IMR-90 (cell line): ENCODE results near the gene HRH3. TPM values are rescaled to one million over a fixed set of nuclear protein-coding genes. Genes with fewer than 3 reads are reported as not detected.

Source experiments
- ATAC-seq: fragments of 200-7000 bp; cut with Tn5 transposase; 2 replicates; pipeline ENCODE4 v1.9.1; 2020; ENCODE audit warnings: low read depth, mild to moderate bottlenecking, moderate library complexity
- BruUV-seq: library from RNA; stranded (reverse); fragments of 400-500 nt; replicated peaks from 2 replicates; lab custom pipeline; 2021; lab: Mats Ljungman, UMichigan
- CTCF ChIA-PET: fragments of 300-600 bp; formaldehyde crosslinking; extraction: SDS; loops from one replicate; lab custom pipeline; 2021; ENCODE audit warnings: antibody characterized with exemption; lab: Yijun Ruan, JAX
- POLR2A ChIA-PET: fragments of 300-600 bp; sonication (Branson Sonifier 250); formaldehyde crosslinking; loops from one replicate; lab custom pipeline; 2022; ENCODE audit warnings: antibody characterized with exemption; ENCODE audit not compliant: unreplicated experiment; lab: Charles Lee
- DNase-seq: peaks from one replicate; pipeline ENCODE4 v3.0.0; 2013
- H2AFZ ChIP-seq: replicated peaks from 2 replicates; pipeline ENCODE3; 2013; ENCODE audit warnings: low read length, mild to moderate bottlenecking; ENCODE audit not compliant: poor library complexity
- H2AK5ac ChIP-seq: 2 replicates; pipeline ENCODE4 v1.6.1; 2013; ENCODE audit warnings: low read depth, low read length, inconsistent platforms
- H2AK9ac ChIP-seq: replicated peaks from 2 replicates; pipeline ENCODE3; 2013; ENCODE audit warnings: mild to moderate bottlenecking, low read depth, low read length, moderate library complexity; ENCODE audit not compliant: poor library complexity
- H2BK120ac ChIP-seq: 2 replicates; pipeline ENCODE4 v1.6.1; 2013; ENCODE audit warnings: low read depth, low read length, inconsistent platforms
- H2BK15ac ChIP-seq: 3 replicates; pipeline ENCODE4 v1.6.1; 2013; ENCODE audit warnings: low read depth, low read length, inconsistent platforms
- H2BK20ac ChIP-seq: 2 replicates; pipeline ENCODE4 v1.6.1; 2013; ENCODE audit warnings: low read depth, mild to moderate bottlenecking, inconsistent platforms, low read length, moderate library complexity
- H2BK5ac ChIP-seq: 2 replicates; pipeline ENCODE4 v1.6.1; 2013; ENCODE audit warnings: mild to moderate bottlenecking, low read depth, low read length, inconsistent platforms; ENCODE audit not compliant: poor library complexity, severe bottlenecking
- H3K14ac ChIP-seq: replicated peaks from 2 replicates; pipeline ENCODE4 v1.6.1; 2013; ENCODE audit warnings: low read depth, low read length, inconsistent platforms
- H3K18ac ChIP-seq: 2 replicates; pipeline ENCODE4 v1.6.1; 2013; ENCODE audit warnings: low read depth, low read length, control low read depth
- H3K23ac ChIP-seq: 2 replicates; pipeline ENCODE4 v1.6.1; 2013; ENCODE audit warnings: low read depth, low read length, inconsistent platforms
- H3K27ac ChIP-seq: 2 replicates; pipeline ENCODE4 v1.5.1; 2013; ENCODE audit warnings: mild to moderate bottlenecking, control low read depth, low read length; ENCODE audit not compliant: insufficient read depth
- H3K27me3 ChIP-seq: 2 replicates; pipeline ENCODE4 v1.6.1; 2013; ENCODE audit warnings: low read length; ENCODE audit not compliant: control insufficient read depth, insufficient read depth
- H3K36me3 ChIP-seq: 2 replicates; pipeline ENCODE4 v1.6.1; 2013; ENCODE audit warnings: low read length, mixed read lengths; ENCODE audit not compliant: control insufficient read depth, insufficient read depth
- H3K4ac ChIP-seq: 2 replicates; pipeline ENCODE4 v1.6.1; 2013; ENCODE audit warnings: low read depth, low read length, inconsistent platforms
- H3K4me1 ChIP-seq: 2 replicates; pipeline ENCODE4 v1.6.1; 2013; ENCODE audit warnings: low read length, mixed read lengths; ENCODE audit not compliant: control insufficient read depth, insufficient read depth
- H3K4me2 ChIP-seq: 2 replicates; pipeline ENCODE4 v1.6.1; 2013; ENCODE audit warnings: low read depth, mild to moderate bottlenecking, control low read depth, low read length, moderate library complexity
- H3K4me3 ChIP-seq: 2 replicates; pipeline ENCODE4 v1.5.1; 2013; ENCODE audit warnings: low read depth, mild to moderate bottlenecking, control low read depth, low read length, moderate library complexity; ENCODE audit not compliant: insufficient read depth
- H3K56ac ChIP-seq: 2 replicates; pipeline ENCODE4 v1.6.1; 2013; ENCODE audit warnings: low read length, inconsistent platforms; ENCODE audit not compliant: insufficient read depth; ENCODE audit errors: extremely low read depth
- H3K79me1 ChIP-seq, 2 experiments: 2 replicates each; pipeline ENCODE4 v1.6.1; 2013; ENCODE audit warnings: low read length in 2 of 2, inconsistent platforms in 1 of 2, low read depth in 1 of 2
- H3K9ac ChIP-seq: 2 replicates; pipeline ENCODE4 v1.6.1; 2013; ENCODE audit warnings: low read depth, low read length, control low read depth
- H3K9me1 ChIP-seq: 2 replicates; pipeline ENCODE4 v1.6.1; 2013; ENCODE audit warnings: low read length, inconsistent platforms; ENCODE audit not compliant: insufficient read depth
- H3K9me3 ChIP-seq: 2 replicates; pipeline ENCODE4 v1.6.1; 2013; ENCODE audit warnings: low read length; ENCODE audit not compliant: control insufficient read depth, insufficient read depth
- H4K20me1 ChIP-seq: 2 replicates; pipeline ENCODE4 v1.6.1; 2013; ENCODE audit warnings: low read length, inconsistent platforms; ENCODE audit not compliant: insufficient read depth
- H4K5ac ChIP-seq: 2 replicates; pipeline ENCODE4 v1.6.1; 2013; ENCODE audit warnings: mild to moderate bottlenecking, low read depth, low read length, control low read depth
- H4K8ac ChIP-seq, 2 experiments: 2 replicates each; pipeline ENCODE4 v1.6.1; 2013; ENCODE audit warnings: low read depth in 2 of 2, low read length in 2 of 2, control low read depth in 1 of 2, inconsistent platforms in 1 of 2
- H4K91ac ChIP-seq: 2 replicates; pipeline ENCODE4 v1.6.1; 2013; ENCODE audit warnings: low read depth, low read length, inconsistent platforms; ENCODE audit not compliant: insufficient read depth
- CHD1 ChIP-seq: IDR thresholded peaks from 2 replicates; pipeline ENCODE4 v1.6.1; 2012; ENCODE audit warnings: low read depth, low read length, improper control_type of control experiment
- ELK1 ChIP-seq: fragments of 150-350 bp; IDR thresholded peaks from 2 replicates; pipeline ENCODE4 v1.6.1; 2016; ENCODE audit warnings: low read depth, mild to moderate bottlenecking, low read length, moderate library complexity, borderline replicate concordance
- MXI1 ChIP-seq: IDR thresholded peaks from 2 replicates; pipeline ENCODE4 v1.6.1; 2012; ENCODE audit warnings: low read depth, mild to moderate bottlenecking, low read length, moderate library complexity, borderline replicate concordance
- NFE2L2 ChIP-seq: fragments of 150-350 bp; IDR thresholded peaks from 2 replicates; pipeline ENCODE4 v1.6.1; 2016; ENCODE audit warnings: low read depth, mild to moderate bottlenecking, low read length
- POLR2A ChIP-seq: IDR thresholded peaks from 2 replicates; pipeline ENCODE4 v1.6.1; 2012; ENCODE audit warnings: mild to moderate bottlenecking, low read depth, low read length
- RFX5 ChIP-seq: IDR thresholded peaks from 2 replicates; pipeline ENCODE4 v1.8.0; 2012; ENCODE audit warnings: low read depth, mild to moderate bottlenecking, low read length, moderate library complexity
- SMC3 ChIP-seq: fragments of 150-350 bp; IDR thresholded peaks from 2 replicates; pipeline ENCODE4 v1.6.1; 2016; ENCODE audit warnings: low read depth, mild to moderate bottlenecking, antibody characterized with exemption, low read length, moderate library complexity
- WGBS, 2 experiments: methylation state at CpG; one replicate each; pipeline versions ENCODE4 v1.1.5 to v1.1.7; 2013; ENCODE audit warnings: missing lambda C conversion rate in 2 of 2; ENCODE audit not compliant: insufficient read length in 1 of 2; ENCODE audit errors: extremely low coverage in 2 of 2; 5-methylcytosine and 5-hydroxymethylcytosine counted together
- dilution Hi-C: fragments of 300-500 bp; cut with HindIII; formaldehyde crosslinking; loops from one replicate; pipeline ENCODE4 v1.14.3; 2018; ENCODE audit warnings: low sequenced_read_pairs; ENCODE audit not compliant: unreplicated experiment
- in situ Hi-C: fragments of 300-500 bp; cut with MboI; formaldehyde crosslinking; loops from 3 replicates; pipeline ENCODE4 v1.14.3; 2019; ENCODE audit warnings: low sequenced_read_pairs, inconsistent platforms, mixed read lengths
- intact Hi-C: fragments of 100-400 bp; cut with micrococcal nuclease; formaldehyde crosslinking; loops from 2 replicates; pipeline ENCODE4 v1.10.0; 2022
- polyA plus RNA-seq, 3 experiments: library from polyadenylated mRNA; depleted of rRNA; stranded (reverse); fragments of >200 nt; gene quantifications; 2 replicates each; pipeline ENCODE4 v1.2.3, GENCODE V29; 2012; ENCODE audit warnings: low replicate concordance in 1 of 3
- total RNA-seq: library from RNA; depleted of rRNA; stranded (reverse); fragments of >200 nt; gene quantifications from 2 replicates; pipeline ENCODE4 v1.2.3, GENCODE V29; 2012

Gene HRH3
- total and polyA plus RNA-seq, 2 of the 4 experiments (the other 2 are of a cell fraction) = not detected

GRCh38 chr20:62178316-62179161 is 41.5 kb downstream of the HRH3 start:
- TF ChIP-seq SMC3 (no peak), CHD1 (no peak), ELK1 (no peak), RFX5 (no peak), MXI1 (no peak), NFE2L2 (no peak), POLR2A (no peak)
- no peak overlapping the region for H3K27ac ChIP-seq
- ChIA-PET POLR2A (no interaction called here), CTCF (no interaction called here)
- no peak overlapping the region for H2BK15ac ChIP-seq
- H4K8ac ChIP-seq = no peak overlapping the region
- no peak for DNase-seq
- no peak overlapping the region for H2AK5ac ChIP-seq
- peaks cover 27% of the 10 kb centered on the region for H3K36me3 ChIP-seq
- no peak overlapping the region for H2BK20ac ChIP-seq
- 0 out of 2 replicates have a peak, but pooled peaks cover 2% of the 10 kb centered on the region for H3K9me1 ChIP-seq
- BruUV-seq = no TSS peak
- H3K4me2 ChIP-seq = no peak overlapping the region
- no peaks in the 10 kb centered on the region for H3K27me3 ChIP-seq
- H4K91ac ChIP-seq = no peak overlapping the region
- WGBS, 2 experiments = 95% methylated on average over 10 of the region's 19 CpGs; no CpG with 5 or more reads in 1 of the 2 experiments
- dilution Hi-C loops = no loop called here
- intact Hi-C loops = no loop called here
- H2BK120ac ChIP-seq = no peak overlapping the region
- H3K9me3 ChIP-seq = no peaks in the 10 kb centered on the region
- no peak overlapping the region for H3K23ac ChIP-seq
- no peak for ATAC-seq
- no peak overlapping the region for H4K5ac ChIP-seq
- H3K14ac ChIP-seq = no peak overlapping the region
- H3K79me1 ChIP-seq = peaks cover 5 to 6% of the 10 kb centered on the region in 2 experiments
- no peak overlapping the region for H2BK5ac ChIP-seq
- no peak overlapping the region for H2AFZ ChIP-seq
- no peak overlapping the region for H3K9ac ChIP-seq
- no peak overlapping the region for H3K18ac ChIP-seq
- no peak overlapping the region for H3K4ac ChIP-seq
- no peak overlapping the region for H2AK9ac ChIP-seq
- in situ Hi-C loops = no loop called here
- H3K56ac ChIP-seq = no peak overlapping the region
- H3K4me1 ChIP-seq = peaks cover 1% of the 10 kb centered on the region; the same call in 1 of the 2 replicates
- H3K4me3 ChIP-seq = no peak overlapping the region
- no peaks in the 10 kb centered on the region for H4K20me1 ChIP-seq
